ENCODE measurements around the gene EPB41L4A. TPM values are rescaled to one million over a fixed set of nuclear protein-coding genes. Genes with fewer than 3 reads are reported as not detected.

EPB41L4A gene
- total RNA-seq, 1 donor = 0.72 TPM

DNA sequence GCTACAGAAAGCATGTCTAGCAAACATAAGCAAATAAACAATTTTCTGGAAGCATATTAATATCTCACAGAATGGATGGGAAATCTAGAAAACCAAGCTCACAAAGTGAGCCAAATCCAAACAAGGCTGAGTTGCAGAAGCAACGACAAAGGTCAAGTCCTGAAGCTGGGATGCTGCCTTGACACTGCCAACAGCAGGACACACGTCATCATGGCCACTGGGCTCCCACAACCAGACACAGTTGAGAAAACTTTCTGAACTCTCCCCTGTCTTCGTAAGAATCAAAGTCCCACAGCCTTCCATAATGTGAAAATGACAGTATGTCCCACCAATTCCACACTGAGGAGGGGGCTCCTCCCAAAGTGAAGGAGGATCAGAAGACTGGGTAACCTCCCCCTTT, 37.6 kb downstream of the EPB41L4A start:
- H3K27ac ChIP-seq (ENCODE audit: low read depth, low read length) = no peak overlapping the region
- H3K4me2 ChIP-seq (ENCODE audit: insufficient read depth, low read length) = no peak overlapping the region
- no peaks in the 10 kb centered on the region for H3K27me3 ChIP-seq (ENCODE audit: insufficient read depth, low read length)
- TF ChIP-seq CTCF (IDR thresholded peaks at IDR 0.05; ENCODE audit: extremely low read depth, low read depth, low read length) = no peak
- H3K79me2 ChIP-seq (ENCODE audit: insufficient read depth, low read length) = no peaks in the 10 kb centered on the region
- H2AFZ ChIP-seq (ENCODE audit: low read length) = no peak overlapping the region
- no peak overlapping the region for H3K4me3 ChIP-seq (ENCODE audit: insufficient read depth, low read length)
- H4K20me1 ChIP-seq (ENCODE audit: insufficient read depth, low read length) = no peaks in the 10 kb centered on the region
- no peaks in the 10 kb centered on the region for H3K9me3 ChIP-seq (ENCODE audit: low read depth, low read length)
- no peaks in the 10 kb centered on the region for H3K4me1 ChIP-seq (ENCODE audit: insufficient read depth, low read length)
- no peak for DNase-seq (ENCODE audit: insufficient read length, low spot score, missing footprints)
- no peaks in the 10 kb centered on the region for H3K36me3 ChIP-seq (ENCODE audit: insufficient read depth, low read length)

- Histone ChIP-seq H3K27me3 (ENCODE audit: insufficient read depth, low read length) (no peaks in the 10 kb centered on the region), H2AFZ (ENCODE audit: low read length) (no peak overlapping the region), H3K79me2 (ENCODE audit: insufficient read depth, low read length) (no peaks in the 10 kb centered on the region), H3K4me3 (ENCODE audit: insufficient read depth, low read length) (no peak overlapping the region), H3K4me1 (ENCODE audit: insufficient read depth, low read length) (no peaks in the 10 kb centered on the region), H3K36me3 (ENCODE audit: insufficient read depth, low read length) (no peaks in the 10 kb centered on the region), H4K20me1 (ENCODE audit: insufficient read depth, low read length) (no peaks in the 10 kb centered on the region), H3K4me2 (ENCODE audit: insufficient read depth, low read length) (no peak overlapping the region), H3K9me3 (ENCODE audit: low read depth, low read length) (no peaks in the 10 kb centered on the region), H3K27ac (ENCODE audit: low read depth, low read length) (no peak overlapping the region)
- TF ChIP-seq CTCF (IDR thresholded peaks at IDR 0.05; ENCODE audit: extremely low read depth, low read depth, low read length) = no peak
- no peak for DNase-seq (ENCODE audit: insufficient read length, low spot score, missing footprints)
Observed at GRCh38 chr5:112379542-112380325, 39.3 kb downstream of the EPB41L4A start.

- Histone ChIP-seq H3K79me2 (ENCODE audit: insufficient read depth, low read length) (no peaks in the 10 kb centered on the region), H3K4me3 (ENCODE audit: insufficient read depth, low read length) (no peak overlapping the region), H3K27ac (ENCODE audit: low read depth, low read length) (no peak overlapping the region), H3K27me3 (ENCODE audit: insufficient read depth, low read length) (no peaks in the 10 kb centered on the region), H3K4me1 (ENCODE audit: insufficient read depth, low read length) (no peaks in the 10 kb centered on the region), H4K20me1 (ENCODE audit: insufficient read depth, low read length) (no peaks in the 10 kb centered on the region), H3K36me3 (ENCODE audit: insufficient read depth, low read length) (no peaks in the 10 kb centered on the region), H3K4me2 (ENCODE audit: insufficient read depth, low read length) (no peak overlapping the region), H2AFZ (ENCODE audit: low read length) (no peak overlapping the region), H3K9me3 (ENCODE audit: low read depth, low read length) (no peaks in the 10 kb centered on the region)
- no peak for DNase-seq (ENCODE audit: insufficient read length, low spot score, missing footprints)
- no peak for TF ChIP-seq CTCF (IDR thresholded peaks at IDR 0.05; ENCODE audit: extremely low read depth, low read depth, low read length)
Observed at GRCh38 chr5:112374818-112375217, 44.3 kb downstream of the EPB41L4A start.

GRCh38 chr5:112374356-112374755, 44.7 kb downstream of the EPB41L4A start:
- no peak overlapping the region for H3K27ac ChIP-seq (ENCODE audit: low read depth, low read length)
- no peak for TF ChIP-seq CTCF (IDR thresholded peaks at IDR 0.05; ENCODE audit: extremely low read depth, low read depth, low read length)
- no peaks in the 10 kb centered on the region for H3K4me1 ChIP-seq (ENCODE audit: insufficient read depth, low read length)
- no peaks in the 10 kb centered on the region for H3K36me3 ChIP-seq (ENCODE audit: insufficient read depth, low read length)
- H3K4me2 ChIP-seq (ENCODE audit: insufficient read depth, low read length) = no peak overlapping the region
- DNase-seq (ENCODE audit: insufficient read length, low spot score, missing footprints) = no peak
- no peaks in the 10 kb centered on the region for H3K9me3 ChIP-seq (ENCODE audit: low read depth, low read length)
- H3K79me2 ChIP-seq (ENCODE audit: insufficient read depth, low read length) = no peaks in the 10 kb centered on the region
- H3K27me3 ChIP-seq (ENCODE audit: insufficient read depth, low read length) = no peaks in the 10 kb centered on the region
- H3K4me3 ChIP-seq (ENCODE audit: insufficient read depth, low read length) = no peak overlapping the region
- H4K20me1 ChIP-seq (ENCODE audit: insufficient read depth, low read length) = no peaks in the 10 kb centered on the region
- H2AFZ ChIP-seq (ENCODE audit: low read length) = no peak overlapping the region
